Inflammatory macrophage treated with lipopolysaccharide for 1 hour (primary cell): ENCODE measurements around the gene PRDM10.
"Not testable (repeated sequence)": the region's sequence is repeated elsewhere in the genome, so short reads cannot be mapped to it uniquely, and the experiment has no call there.

ENCODE experiments used
- DNase-seq, 2 donors: peaks; one replicate each; pipeline ENCODE4 v3.0.0-alpha.2; 2020 to 2022

Gene PRDM10

GRCh38 chr11:129973809-129974208, 28.8 kb downstream of the PRDM10 start:
- no peak for DNase-seq

DNA sequence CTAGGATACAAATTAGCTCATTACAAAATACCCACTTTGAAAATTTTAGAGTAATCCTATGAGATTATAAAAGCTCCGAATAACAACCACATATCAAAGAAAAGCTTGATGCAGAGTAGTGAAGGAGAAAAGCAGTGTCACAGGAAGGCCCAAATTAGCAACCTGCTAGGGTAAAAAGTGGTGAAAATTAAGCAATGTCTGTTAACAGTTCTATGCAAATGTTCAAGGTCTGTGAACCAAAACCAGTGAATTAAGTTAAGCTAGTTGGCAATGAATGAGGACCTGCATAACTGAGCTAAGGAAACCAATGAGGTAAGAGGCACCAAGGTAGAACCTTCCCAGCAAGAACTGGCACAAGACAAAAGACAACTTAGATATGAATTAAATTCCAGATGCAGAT, 29.6 kb downstream of the PRDM10 start:
- DNase-seq, result no peak

DNA sequence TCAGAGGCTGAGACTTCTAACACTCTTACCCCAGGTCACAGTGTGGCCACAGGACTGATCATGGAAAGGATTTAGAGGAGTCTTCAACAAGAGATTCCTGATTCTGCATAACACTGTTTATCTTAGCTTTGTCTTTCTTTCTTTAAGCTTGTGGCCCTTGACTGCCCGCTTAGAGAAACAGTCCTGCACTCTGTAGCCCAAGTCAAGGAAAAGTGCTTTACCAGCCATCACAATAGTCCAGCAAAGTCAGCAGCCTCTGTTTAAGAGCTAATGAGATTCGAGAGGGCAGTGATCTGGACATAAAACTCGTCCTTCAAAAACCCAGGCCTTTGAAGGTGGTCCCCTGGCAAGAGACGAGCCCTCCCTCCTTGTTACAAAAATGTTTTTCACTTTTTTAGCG, 30.0 kb downstream of the PRDM10 start:
- no peak for DNase-seq

GRCh38 chr11:129971856-129972255, 30.8 kb downstream of the PRDM10 start:
- not testable (repeated sequence) for DNase-seq

- peak; percentile 11 to 22 for DNase-seq
These were observed 32.7 kb downstream of the PRDM10 start for GRCh38 chr11:129969920-129970319.

- DNase-seq, result peak; percentile 17 to 22
These were observed 33.8 kb downstream of the PRDM10 start for GRCh38 chr11:129968591-129969419.

DNA sequence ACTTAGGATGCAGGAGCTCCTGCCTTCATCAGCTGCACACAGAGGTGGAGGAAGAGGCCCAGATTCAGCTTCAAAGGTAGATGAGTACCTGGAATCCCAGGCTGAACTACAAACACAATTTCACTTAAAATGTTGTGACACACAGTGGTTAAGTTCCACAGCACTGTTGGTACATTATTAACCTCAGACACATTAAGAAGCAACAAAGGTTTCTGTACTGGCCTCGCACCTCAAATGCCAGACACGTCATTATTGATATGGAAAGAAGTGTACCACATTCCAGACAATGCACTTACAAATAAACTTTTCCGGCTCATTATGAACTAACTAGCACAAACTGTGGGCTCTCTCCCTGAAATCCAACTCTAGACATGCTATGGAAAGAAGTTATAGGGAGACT, 34.6 kb downstream of the PRDM10 start:
- no peak for DNase-seq

DNA sequence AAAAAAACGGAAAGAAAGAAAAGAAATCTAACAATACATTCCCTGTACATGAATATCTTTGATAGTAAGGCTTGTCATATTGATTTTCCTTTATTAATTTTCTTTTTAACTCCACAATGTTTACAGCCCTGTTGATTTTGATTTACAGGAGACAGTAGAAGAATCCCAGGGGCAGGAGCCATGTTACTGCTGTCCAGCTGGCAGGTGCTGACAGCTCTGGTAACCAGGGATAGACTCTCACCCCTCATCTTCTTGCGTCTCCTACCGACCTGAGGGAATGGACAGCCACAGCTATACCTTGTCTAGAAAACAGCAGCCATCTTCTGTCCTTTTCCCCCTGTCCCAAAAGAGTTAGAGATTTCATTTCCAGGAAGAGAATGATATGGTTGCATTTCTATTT, 37.4 kb downstream of the PRDM10 start:
- no peak for DNase-seq

DNA sequence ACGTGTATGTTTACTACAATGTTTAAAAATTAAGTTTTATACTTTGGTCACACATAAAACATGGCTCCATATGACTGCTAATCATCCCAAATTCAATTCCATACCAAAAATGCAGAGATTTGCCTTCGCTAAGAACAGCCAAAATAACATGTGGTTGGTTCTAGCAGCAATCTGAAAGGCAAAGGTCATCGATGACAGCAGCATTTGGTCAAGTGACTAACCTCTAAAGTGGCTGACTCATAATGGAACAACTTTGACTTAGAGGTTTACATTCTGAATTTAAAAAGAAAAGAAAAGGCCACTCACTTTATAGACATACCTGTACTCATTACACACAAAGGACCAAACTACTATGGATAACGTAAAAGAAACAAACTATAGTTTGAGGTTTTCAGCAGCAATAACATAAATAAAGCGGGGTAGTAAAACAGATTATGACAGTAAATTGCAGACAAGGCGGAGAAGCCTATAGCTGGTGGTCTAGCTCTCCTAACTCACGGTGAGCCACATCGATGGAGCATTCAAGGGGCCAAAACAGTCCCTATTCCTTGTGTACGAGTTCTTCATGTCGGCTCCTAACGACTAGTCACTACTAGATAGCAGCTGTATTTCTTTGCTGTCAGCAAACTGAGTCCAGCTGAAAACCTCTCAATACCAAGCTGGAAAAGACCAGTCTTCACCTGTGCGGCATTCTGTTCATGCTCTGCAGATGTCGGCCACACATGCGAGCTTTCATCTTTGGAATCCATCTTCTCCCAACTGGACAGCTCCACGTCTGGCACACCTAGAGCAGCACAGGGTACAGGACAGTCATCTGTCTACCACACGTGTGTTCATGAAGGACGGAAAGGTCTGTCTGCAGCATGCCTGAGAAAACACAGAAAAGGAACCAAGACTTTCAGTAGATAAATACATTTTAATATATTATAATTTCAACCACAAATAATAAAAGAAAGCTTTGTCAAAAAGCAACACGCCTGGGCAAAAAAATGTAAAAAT, 42.1 kb downstream of the PRDM10 start:
- peak; percentile 58 to 66 for DNase-seq

- no peak for DNase-seq
These were observed 42.9 kb downstream of the PRDM10 start for GRCh38 chr11:129959687-129960086.

GRCh38 chr11:129955282-129955681, 47.4 kb downstream of the PRDM10 start:
- DNase-seq, result no peak

- not testable (repeated sequence) for DNase-seq
These were observed 47.9 kb downstream of the PRDM10 start for GRCh38 chr11:129954703-129955102.

- no peak for DNase-seq
These were observed 50.8 kb downstream of the PRDM10 start for GRCh38 chr11:129951866-129952262.

GRCh38 chr11:129951201-129951865, 51.3 kb downstream of the PRDM10 start:
- DNase-seq, result no peak

GRCh38 chr11:129950101-129951091, 52.2 kb downstream of the PRDM10 start:
- peak; percentile 78 to 82 for DNase-seq

GRCh38 chr11:129948926-129949466, 53.6 kb downstream of the PRDM10 start:
- DNase-seq, result no peak

GRCh38 chr11:129947474-129947873, 55.2 kb downstream of the PRDM10 start:
- DNase-seq, result no peak

GRCh38 chr11:129946965-129947364, 55.7 kb downstream of the PRDM10 start:
- DNase-seq, result no peak

DNA sequence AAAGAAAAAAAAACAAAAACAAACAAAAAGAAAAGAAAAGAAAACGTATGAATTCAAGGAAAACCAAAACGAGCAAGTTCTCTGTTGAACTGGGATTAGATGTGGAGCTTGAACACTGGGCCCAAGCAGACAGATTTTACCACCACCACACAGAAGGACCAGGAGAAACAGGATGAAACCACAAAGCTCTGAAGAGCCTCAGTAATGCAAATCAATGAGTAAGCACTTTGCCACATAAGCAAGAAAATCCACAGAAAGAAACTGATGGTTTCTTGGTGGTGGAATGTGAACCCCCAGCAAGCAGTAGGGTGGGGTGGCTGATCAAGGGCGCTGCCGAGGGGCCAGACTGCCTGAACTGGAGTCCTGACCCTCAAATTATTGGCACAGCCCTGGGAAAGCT, 56.4 kb downstream of the PRDM10 start:
- DNase-seq, result no peak

- no peak for DNase-seq
These were observed 57.3 kb downstream of the PRDM10 start for GRCh38 chr11:129945373-129945772.

GRCh38 chr11:129944696-129945095, 57.9 kb downstream of the PRDM10 start:
- no peak for DNase-seq
